ENCODE measurements around the gene RYR1.

RYR1 gene

GRCh38 chr19:38482496-38482895 lies 49.0 kb downstream of the RYR1 start:
- H2AFZ ChIP-seq (ENCODE audit: low read length, unreplicated experiment): no peak overlapping the region
- H3K27me3 ChIP-seq (ENCODE audit: insufficient read depth, low read length): no peaks in the 10 kb centered on the region; the same call in 1 of the 2 replicates
- H3K4me1 ChIP-seq (ENCODE audit: control insufficient read depth, insufficient read depth, low read length, unreplicated experiment): no peaks in the 10 kb centered on the region
- no peaks in the 10 kb centered on the region for H3K79me2 ChIP-seq (ENCODE audit: control insufficient read depth, insufficient read depth, low read length, unreplicated experiment)
- no peak overlapping the region for H3K27ac ChIP-seq (ENCODE audit: low read depth, low read length)
- no peaks in the 10 kb centered on the region for H3K36me3 ChIP-seq (ENCODE audit: insufficient read depth, low read length)
- no peak overlapping the region for H3K4me3 ChIP-seq (ENCODE audit: low read depth, low read length)

DNA sequence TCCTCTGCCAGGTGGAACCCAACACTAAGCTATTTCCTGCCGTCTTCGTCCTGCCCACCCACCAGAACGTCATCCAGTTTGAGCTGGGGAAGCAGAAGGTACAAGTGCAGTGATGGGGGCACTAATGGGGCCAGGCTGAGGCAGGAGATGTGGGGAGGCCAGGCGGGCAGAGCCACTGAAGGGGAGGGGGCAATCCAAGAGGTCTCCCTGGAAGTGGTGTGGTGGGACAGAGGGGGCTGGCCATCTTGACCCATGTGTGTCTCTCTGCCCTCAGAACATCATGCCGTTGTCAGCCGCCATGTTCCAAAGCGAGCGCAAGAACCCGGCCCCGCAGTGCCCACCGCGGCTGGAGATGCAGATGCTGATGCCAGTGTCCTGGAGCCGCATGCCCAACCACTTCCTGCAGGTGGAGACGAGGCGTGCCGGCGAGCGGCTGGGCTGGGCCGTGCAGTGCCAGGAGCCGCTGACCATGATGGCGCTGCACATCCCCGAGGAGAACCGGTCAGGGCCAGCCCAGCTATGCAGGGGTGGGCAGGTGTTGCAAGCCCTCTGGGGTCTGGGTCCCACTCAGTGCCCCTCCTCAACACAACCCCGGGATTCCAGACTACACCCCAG lies 49.6 kb downstream of the RYR1 start:
- H2AFZ ChIP-seq (ENCODE audit: low read length, unreplicated experiment): no peak overlapping the region
- no peak overlapping the region for H3K4me3 ChIP-seq (ENCODE audit: low read depth, low read length)
- no peaks in the 10 kb centered on the region for H3K79me2 ChIP-seq (ENCODE audit: control insufficient read depth, insufficient read depth, low read length, unreplicated experiment)
- H3K27me3 ChIP-seq (ENCODE audit: insufficient read depth, low read length): no peaks in the 10 kb centered on the region; the same call in 1 of the 2 replicates
- no peak overlapping the region for H3K27ac ChIP-seq (ENCODE audit: low read depth, low read length)
- no peaks in the 10 kb centered on the region for H3K4me1 ChIP-seq (ENCODE audit: control insufficient read depth, insufficient read depth, low read length, unreplicated experiment)
- H3K36me3 ChIP-seq (ENCODE audit: insufficient read depth, low read length): no peaks in the 10 kb centered on the region

DNA sequence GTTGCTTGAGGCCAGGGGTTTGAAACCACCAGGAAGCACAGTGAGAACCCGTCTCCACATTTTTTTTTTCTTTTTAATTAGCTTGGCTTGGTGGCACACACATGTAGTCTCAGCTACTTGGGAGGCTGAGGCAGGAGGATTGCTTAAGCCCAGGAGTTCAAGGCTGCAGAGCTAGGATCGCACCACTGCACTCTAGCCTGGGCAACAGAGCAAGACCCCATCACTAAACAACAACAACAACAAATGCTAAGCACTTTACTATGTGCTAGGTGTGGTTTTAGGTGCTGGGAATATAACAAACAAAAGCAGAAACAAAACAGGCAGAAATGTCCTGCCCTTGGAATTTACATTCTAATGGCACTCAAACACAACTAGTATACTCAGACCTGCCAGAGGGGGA lies 51.3 kb downstream of the RYR1 start:
- Histone ChIP-seq H3K27me3 (ENCODE audit: insufficient read depth, low read length) (no peaks in the 10 kb centered on the region; the same call in 1 of the 2 replicates), H3K79me2 (ENCODE audit: control insufficient read depth, insufficient read depth, low read length, unreplicated experiment) (no peaks in the 10 kb centered on the region), H3K4me3 (ENCODE audit: low read depth, low read length) (no peak overlapping the region), H3K27ac (ENCODE audit: low read depth, low read length) (no peak overlapping the region), H2AFZ (ENCODE audit: low read length, unreplicated experiment) (no peak overlapping the region), H3K4me1 (ENCODE audit: control insufficient read depth, insufficient read depth, low read length, unreplicated experiment) (no peaks in the 10 kb centered on the region), H3K36me3 (ENCODE audit: insufficient read depth, low read length) (no peaks in the 10 kb centered on the region)

GRCh38 chr19:38485541-38486285 lies 52.2 kb downstream of the RYR1 start:
- H3K4me3 ChIP-seq (ENCODE audit: low read depth, low read length): no peak overlapping the region
- H3K36me3 ChIP-seq (ENCODE audit: insufficient read depth, low read length): no peaks in the 10 kb centered on the region
- no peaks in the 10 kb centered on the region; the same call in 1 of the 2 replicates for H3K27me3 ChIP-seq (ENCODE audit: insufficient read depth, low read length)
- H3K27ac ChIP-seq (ENCODE audit: low read depth, low read length): no peak overlapping the region
- H3K79me2 ChIP-seq (ENCODE audit: control insufficient read depth, insufficient read depth, low read length, unreplicated experiment): no peaks in the 10 kb centered on the region
- H2AFZ ChIP-seq (ENCODE audit: low read length, unreplicated experiment): no peak overlapping the region
- no peaks in the 10 kb centered on the region for H3K4me1 ChIP-seq (ENCODE audit: control insufficient read depth, insufficient read depth, low read length, unreplicated experiment)

GRCh38 chr19:38486731-38487336 lies 53.3 kb downstream of the RYR1 start:
- Histone ChIP-seq H2AFZ (ENCODE audit: low read length, unreplicated experiment) (no peak overlapping the region), H3K36me3 (ENCODE audit: insufficient read depth, low read length) (no peaks in the 10 kb centered on the region), H3K79me2 (ENCODE audit: control insufficient read depth, insufficient read depth, low read length, unreplicated experiment) (no peaks in the 10 kb centered on the region), H3K4me3 (ENCODE audit: low read depth, low read length) (no peak overlapping the region), H3K27me3 (ENCODE audit: insufficient read depth, low read length) (no peaks in the 10 kb centered on the region; the same call in 1 of the 2 replicates), H3K27ac (ENCODE audit: low read depth, low read length) (no peak overlapping the region), H3K4me1 (ENCODE audit: control insufficient read depth, insufficient read depth, low read length, unreplicated experiment) (no peaks in the 10 kb centered on the region)

DNA sequence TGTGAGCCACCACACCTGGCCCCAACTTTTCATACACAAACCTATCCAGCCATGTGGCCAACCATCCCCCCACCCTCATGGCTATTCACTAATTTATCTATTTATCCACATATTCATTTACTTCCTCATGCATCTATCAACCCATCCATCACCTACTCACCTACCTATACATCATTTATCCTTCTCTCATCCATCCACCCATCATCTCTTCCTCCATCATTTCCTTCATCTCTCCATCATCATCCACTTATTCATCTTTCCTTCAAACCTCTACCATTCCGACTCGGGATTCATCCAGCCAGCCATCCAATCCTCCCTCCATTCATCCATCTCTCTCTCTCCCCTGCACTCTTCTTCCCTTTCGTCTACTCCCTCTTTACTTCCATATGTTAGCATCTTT lies 54.6 kb downstream of the RYR1 start:
- no peak overlapping the region for H2AFZ ChIP-seq (ENCODE audit: low read length, unreplicated experiment)
- H3K36me3 ChIP-seq (ENCODE audit: insufficient read depth, low read length): no peaks in the 10 kb centered on the region
- no peak overlapping the region for H3K27ac ChIP-seq (ENCODE audit: low read depth, low read length)
- H3K4me3 ChIP-seq (ENCODE audit: low read depth, low read length): no peak overlapping the region
- H3K79me2 ChIP-seq (ENCODE audit: control insufficient read depth, insufficient read depth, low read length, unreplicated experiment): no peaks in the 10 kb centered on the region
- peaks cover 7% of the 10 kb centered on the region; the same call in 1 of the 2 replicates for H3K27me3 ChIP-seq (ENCODE audit: insufficient read depth, low read length)
- H3K4me1 ChIP-seq (ENCODE audit: control insufficient read depth, insufficient read depth, low read length, unreplicated experiment): no peaks in the 10 kb centered on the region

- Histone ChIP-seq H3K79me2 (ENCODE audit: control insufficient read depth, insufficient read depth, low read length, unreplicated experiment) (no peaks in the 10 kb centered on the region), H3K27me3 (ENCODE audit: insufficient read depth, low read length) (peaks cover 9% of the 10 kb centered on the region; the same call in 1 of the 2 replicates), H2AFZ (ENCODE audit: low read length, unreplicated experiment) (no peak overlapping the region), H3K36me3 (ENCODE audit: insufficient read depth, low read length) (no peaks in the 10 kb centered on the region), H3K27ac (ENCODE audit: low read depth, low read length) (no peak overlapping the region), H3K4me3 (ENCODE audit: low read depth, low read length) (no peak overlapping the region), H3K4me1 (ENCODE audit: control insufficient read depth, insufficient read depth, low read length, unreplicated experiment) (no peaks in the 10 kb centered on the region)
These were observed 55.4 kb downstream of the RYR1 start for GRCh38 chr19:38488776-38489481.

DNA sequence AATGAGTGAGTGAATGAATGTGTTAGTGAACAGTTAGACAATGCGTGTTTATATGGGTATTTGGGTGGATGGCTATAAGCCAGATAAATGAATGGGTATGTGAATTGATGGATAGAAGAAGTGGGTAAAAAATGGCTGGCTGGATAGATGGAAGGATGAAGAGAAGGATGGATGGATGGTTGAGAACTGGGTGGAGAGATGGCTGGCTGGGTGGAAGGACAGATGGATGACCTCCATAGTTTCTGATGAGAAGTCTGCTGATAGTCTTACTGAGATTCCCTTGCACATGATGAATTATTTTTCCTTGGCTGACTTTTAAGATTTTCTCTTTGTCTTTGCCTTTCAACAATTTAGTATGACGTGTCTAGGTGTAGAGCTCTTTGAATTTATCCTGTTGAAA lies 57.4 kb downstream of the RYR1 start:
- no peak overlapping the region for H2AFZ ChIP-seq (ENCODE audit: low read length, unreplicated experiment)
- H3K27ac ChIP-seq (ENCODE audit: low read depth, low read length): no peak overlapping the region
- no peaks in the 10 kb centered on the region for H3K4me1 ChIP-seq (ENCODE audit: control insufficient read depth, insufficient read depth, low read length, unreplicated experiment)
- no peak overlapping the region for H3K4me3 ChIP-seq (ENCODE audit: low read depth, low read length)
- peaks cover 9% of the 10 kb centered on the region; the same call in 1 of the 2 replicates for H3K27me3 ChIP-seq (ENCODE audit: insufficient read depth, low read length)
- no peaks in the 10 kb centered on the region for H3K79me2 ChIP-seq (ENCODE audit: control insufficient read depth, insufficient read depth, low read length, unreplicated experiment)
- no peaks in the 10 kb centered on the region for H3K36me3 ChIP-seq (ENCODE audit: insufficient read depth, low read length)

DNA sequence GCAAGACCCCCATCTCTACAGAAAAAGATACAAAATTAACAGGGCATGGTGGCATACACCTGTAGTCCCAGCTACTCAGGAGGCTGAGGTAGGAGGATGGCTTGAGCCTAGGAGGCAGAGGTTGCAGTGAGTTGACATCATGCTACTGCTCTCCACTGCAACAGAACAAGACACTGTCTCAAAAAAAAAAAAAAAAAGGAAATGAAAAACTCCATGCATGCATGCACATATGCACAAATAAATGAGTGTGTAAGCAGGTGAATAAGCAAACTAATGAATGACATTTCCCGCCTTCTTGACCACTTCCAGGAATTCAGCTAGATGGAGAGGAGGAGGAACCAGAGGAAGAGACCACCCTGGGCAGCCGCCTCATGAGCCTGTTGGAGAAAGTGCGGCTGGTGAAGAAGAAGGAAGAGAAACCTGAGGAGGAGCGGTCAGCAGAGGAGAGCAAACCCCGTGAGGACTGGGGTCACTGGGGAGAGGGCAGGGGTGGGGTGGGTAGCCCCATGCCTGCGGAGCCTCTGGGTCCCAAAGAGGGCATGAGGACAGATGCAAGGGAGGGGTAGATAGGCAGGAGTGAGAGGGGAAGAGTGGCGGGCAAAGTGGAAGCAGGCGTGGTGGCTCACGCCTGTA lies 58.8 kb downstream of the RYR1 start:
- Histone ChIP-seq H3K4me1 (ENCODE audit: control insufficient read depth, insufficient read depth, low read length, unreplicated experiment) (no peaks in the 10 kb centered on the region), H3K79me2 (ENCODE audit: control insufficient read depth, insufficient read depth, low read length, unreplicated experiment) (no peaks in the 10 kb centered on the region), H3K4me3 (ENCODE audit: low read depth, low read length) (no peak overlapping the region), H3K36me3 (ENCODE audit: insufficient read depth, low read length) (no peaks in the 10 kb centered on the region), H2AFZ (ENCODE audit: low read length, unreplicated experiment) (no peak overlapping the region), H3K27ac (ENCODE audit: low read depth, low read length) (no peak overlapping the region), H3K27me3 (ENCODE audit: insufficient read depth, low read length) (peaks cover 9% of the 10 kb centered on the region; the same call in 1 of the 2 replicates)

DNA sequence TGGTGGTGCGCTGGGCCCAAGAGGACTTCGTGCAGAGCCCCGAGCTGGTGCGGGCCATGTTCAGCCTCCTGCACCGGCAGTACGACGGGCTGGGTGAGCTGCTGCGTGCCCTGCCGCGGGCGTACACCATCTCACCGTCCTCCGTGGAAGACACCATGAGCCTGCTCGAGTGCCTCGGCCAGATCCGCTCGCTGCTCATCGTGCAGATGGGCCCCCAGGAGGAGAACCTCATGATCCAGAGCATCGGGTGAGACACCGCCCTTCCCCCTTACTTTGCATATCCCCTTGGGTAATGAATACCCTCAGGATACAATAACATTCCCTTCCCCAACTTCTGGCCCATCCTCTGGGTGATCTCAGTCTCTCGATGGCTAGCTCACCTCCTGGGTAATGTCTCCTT lies 60.9 kb downstream of the RYR1 start:
- Histone ChIP-seq H3K27me3 (ENCODE audit: insufficient read depth, low read length) (peaks cover 9% of the 10 kb centered on the region; the same call in 1 of the 2 replicates), H3K79me2 (ENCODE audit: control insufficient read depth, insufficient read depth, low read length, unreplicated experiment) (no peaks in the 10 kb centered on the region), H2AFZ (ENCODE audit: low read length, unreplicated experiment) (no peak overlapping the region), H3K27ac (ENCODE audit: low read depth, low read length) (no peak overlapping the region), H3K36me3 (ENCODE audit: insufficient read depth, low read length) (no peaks in the 10 kb centered on the region), H3K4me3 (ENCODE audit: low read depth, low read length) (no peak overlapping the region), H3K4me1 (ENCODE audit: control insufficient read depth, insufficient read depth, low read length, unreplicated experiment) (no peaks in the 10 kb centered on the region)

All from ACC112 (cell line).